T47D (cell line): ENCODE results near the gene GPATCH4.

ENCODE experiments used
- DNase-seq, 2 experiments: peaks; one replicate each; pipeline versions ENCODE4 v3.0.0 to v3.0.0-alpha.2; 2011 to 2012; ENCODE audit warnings: low read depth in 1 of 2, low spot score in 1 of 2
- JUND ChIP-seq: IDR thresholded peaks from 2 replicates; pipeline ENCODE4 v1.6.1; 2012; ENCODE audit warnings: low read depth
- in situ Hi-C: cut with HindIII; loops from 2 replicates; pipeline ENCODE4 v1.10.0; 2016; ENCODE audit warnings: low sequenced_read_pairs, low pct_unique_long_range_greater_than_20kb

Gene GPATCH4

DNA sequence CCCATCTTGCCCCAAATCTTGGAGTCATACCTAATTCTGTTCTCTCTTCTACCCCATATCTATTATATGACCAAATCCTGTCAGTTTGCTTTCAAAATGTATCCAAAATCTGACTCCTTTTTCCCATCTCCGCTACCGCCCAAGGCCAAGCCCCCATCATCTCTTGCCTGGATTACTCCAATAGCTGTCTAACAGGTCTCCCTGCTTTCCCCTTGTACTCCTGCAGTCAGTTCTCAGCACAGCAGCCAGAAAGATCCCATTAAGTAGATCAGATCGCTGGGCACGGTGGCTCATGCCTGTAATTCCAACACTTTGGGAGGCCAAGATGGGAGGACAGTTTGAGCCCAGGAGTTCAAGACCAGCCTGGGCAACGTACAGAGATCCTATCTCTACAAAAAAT lies 48.8 kb downstream of the GPATCH4 start:
- TF ChIP-seq JUND = no peak
- in situ Hi-C loops = no loop called here
- DNase-seq = no peak

DNA sequence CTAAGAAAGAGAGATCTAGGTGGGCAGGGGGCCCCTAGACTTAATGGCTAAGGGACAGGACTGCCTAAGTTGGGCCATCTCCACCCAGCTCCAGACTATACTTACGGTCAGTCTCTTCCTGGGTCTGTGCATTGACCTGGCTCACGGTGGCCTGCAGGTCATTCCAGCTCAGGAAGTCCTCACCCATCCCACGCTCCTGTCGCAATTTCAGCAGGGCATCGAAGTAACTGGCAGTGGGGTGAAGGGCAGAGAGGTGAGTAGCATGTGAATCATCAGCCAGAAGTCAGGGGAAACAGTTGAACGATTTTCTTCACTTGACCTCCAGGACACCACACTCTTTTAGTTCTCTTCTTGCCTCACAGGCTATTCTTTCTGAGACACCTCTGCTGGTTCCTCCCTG lies 49.4 kb downstream of the GPATCH4 start:
- in situ Hi-C loops = no loop called here
- DNase-seq = no peak
- no peak for TF ChIP-seq JUND

GRCh38 chr1:156551066-156551643 lies 50.1 kb downstream of the GPATCH4 start:
- DNase-seq = no peak
- in situ Hi-C loops = no loop called here
- TF ChIP-seq JUND = no peak

DNA sequence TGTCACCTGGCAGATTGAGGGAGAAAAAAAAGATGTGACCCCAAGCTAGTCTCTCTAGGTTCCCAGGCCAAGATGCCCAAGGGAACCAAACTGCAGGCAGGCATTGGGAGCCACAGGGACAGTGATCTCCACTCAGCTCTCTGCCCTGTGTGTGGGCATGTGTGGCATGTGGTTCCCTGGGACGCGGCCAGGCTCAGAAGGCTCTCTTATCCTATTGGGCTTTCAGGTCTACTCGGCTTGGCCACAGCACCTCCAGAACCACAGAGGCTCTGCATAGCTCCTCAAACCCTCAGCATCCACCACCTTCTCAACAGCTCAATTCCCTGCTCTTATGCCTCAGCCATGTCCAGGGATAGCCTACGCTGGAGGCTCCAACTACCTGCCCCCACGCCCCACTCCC lies 50.9 kb downstream of the GPATCH4 start:
- TF ChIP-seq JUND = no peak
- in situ Hi-C loops = no loop called here
- no peak for DNase-seq

DNA sequence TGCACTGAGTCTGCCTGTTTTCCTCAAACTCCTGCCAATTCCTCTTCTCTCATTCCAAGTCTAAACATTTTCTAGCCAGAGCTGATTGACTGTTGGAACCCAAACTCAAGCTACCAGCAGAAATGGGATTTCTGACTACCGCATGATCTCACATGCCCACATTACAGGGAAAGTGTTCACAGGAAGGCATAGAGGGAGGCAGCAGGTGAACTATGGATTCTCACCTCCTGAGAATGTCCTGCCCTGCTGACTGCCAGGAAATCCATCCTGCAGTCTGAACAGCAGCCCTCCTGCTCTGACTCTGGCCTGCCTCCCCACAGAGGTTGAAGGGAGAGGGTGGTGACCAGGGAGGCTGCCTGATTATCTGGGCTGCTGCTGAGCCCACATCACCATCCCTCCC lies 51.4 kb downstream of the GPATCH4 start:
- no peak for TF ChIP-seq JUND
- DNase-seq = no peak
- in situ Hi-C loops = no loop called here

DNA sequence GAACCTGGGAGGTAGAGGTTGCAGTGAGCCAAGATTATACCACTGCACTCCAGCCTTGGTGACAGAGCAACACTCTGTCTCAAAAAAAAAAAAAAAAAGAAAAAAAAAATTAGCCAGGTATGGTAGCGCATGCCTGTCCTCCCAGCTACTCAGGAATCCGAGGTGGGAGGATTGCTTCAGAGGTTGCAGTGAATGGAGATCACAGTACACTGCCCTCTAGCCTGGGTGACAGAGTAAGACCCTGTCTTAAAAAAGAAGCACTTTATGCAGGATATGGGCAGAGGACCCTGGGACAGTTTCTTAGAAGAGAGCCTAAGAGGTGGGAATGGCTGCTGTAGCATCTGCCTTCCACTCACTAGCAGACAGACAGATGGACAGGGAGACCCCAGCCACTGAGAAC lies 51.9 kb downstream of the GPATCH4 start:
- no peak for TF ChIP-seq JUND
- DNase-seq = no peak
- in situ Hi-C loops = no loop called here

DNA sequence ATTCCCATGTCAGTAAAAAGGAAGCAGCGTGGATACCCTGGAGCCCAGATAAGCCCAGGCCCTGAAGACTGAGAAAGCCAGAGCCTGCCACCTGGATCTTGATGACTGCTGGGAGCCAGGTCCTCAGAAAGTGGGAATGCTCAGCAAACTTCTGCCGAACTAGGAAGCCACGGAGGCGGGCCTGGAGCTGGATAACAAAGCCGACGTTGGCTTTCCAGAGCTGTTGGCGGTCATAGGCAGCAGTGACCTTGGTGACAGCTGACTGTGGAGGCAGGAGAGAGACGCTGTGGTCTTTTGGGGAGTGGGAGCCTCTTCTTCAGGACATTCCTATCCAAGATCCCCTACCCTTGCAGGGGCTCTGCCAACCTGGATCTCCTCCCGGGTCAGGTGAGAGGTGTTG lies 53.3 kb downstream of the GPATCH4 start:
- no peak for TF ChIP-seq JUND
- no peak for DNase-seq
- in situ Hi-C loops = no loop called here

- TF ChIP-seq JUND = no peak
- in situ Hi-C loops = no loop called here
- DNase-seq = no peak
Measured at GRCh38 chr1:156547434-156547833, 53.8 kb downstream of the GPATCH4 start.

DNA sequence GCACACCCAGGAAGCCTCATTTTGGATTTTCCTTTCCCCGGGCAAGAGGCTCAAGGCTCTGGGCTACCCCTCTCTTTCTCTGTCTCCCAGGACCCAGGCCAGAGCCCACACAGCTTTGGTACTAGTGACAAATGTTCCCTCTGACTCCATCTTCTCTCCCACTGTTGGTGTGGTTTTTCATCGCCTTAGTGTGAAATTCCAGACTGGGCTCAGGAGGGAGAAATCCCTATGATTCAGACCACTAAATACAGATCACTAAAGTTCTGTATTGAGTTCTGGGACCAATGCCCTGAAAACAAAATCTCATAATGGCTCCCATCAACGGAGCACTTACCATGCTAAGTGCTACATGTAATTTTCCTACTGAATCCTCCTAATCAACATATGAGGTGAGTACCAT lies 55.0 kb downstream of the GPATCH4 start:
- in situ Hi-C loops = no loop called here
- DNase-seq = no peak
- no peak for TF ChIP-seq JUND

- TF ChIP-seq JUND = no peak
Measured at GRCh38 chr1:156544592-156545102, 56.6 kb downstream of the GPATCH4 start.

More at GRCh38 chr1:156544592-156545102, 56.6 kb downstream of the GPATCH4 start:
- no peak for DNase-seq
- in situ Hi-C loops = no loop called here
